ENCODE measurements around the gene USP2.

DNA sequence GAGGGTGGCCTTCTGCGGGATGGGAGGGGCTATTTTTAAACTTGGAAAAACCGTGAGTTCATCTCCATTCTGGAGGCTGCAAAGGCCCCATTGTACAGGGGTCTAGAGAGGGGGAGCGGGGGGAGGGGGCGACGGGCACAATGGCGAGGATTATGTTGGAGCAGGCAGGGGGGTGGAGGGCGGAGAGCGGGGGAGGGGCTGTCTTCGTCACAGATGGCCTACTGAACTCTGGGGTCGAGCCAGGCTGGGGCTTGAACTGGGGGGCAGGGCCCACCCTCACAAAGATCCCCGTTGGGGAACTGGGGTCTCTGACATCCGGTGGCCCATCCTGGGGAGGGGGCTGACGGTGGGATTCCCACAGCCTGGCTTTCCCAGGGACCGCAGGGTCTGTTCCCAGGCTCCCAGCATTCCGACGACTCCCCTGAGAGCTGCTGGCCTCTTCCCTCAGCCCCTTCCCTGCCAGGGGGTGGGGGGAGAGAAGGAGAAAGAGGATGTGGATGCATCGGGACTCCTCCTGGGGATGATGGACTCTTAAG, 61.2 kb downstream of the USP2 start:
- no peak for TF ChIP-seq CTCF (IDR thresholded peaks at IDR 0.05)
- TF ChIP-seq POLR2A (IDR thresholded peaks at IDR 0.05), result no peak
- no peak for TF ChIP-seq POLR2AphosphoS5 (IDR thresholded peaks at IDR 0.05)
